ENCODE measurements around the gene ACTL9.
A peak's percentile ranks its signal among the peaks of the same experiment; 100 is the strongest.

Gene ACTL9

GRCh38 chr19:8659905-8660304, 38.7 kb downstream of the ACTL9 start:
- Histone ChIP-seq H3K4me1 (ENCODE audit: control insufficient read depth, insufficient read depth, low read length) (peaks cover 2% of the 10 kb centered on the region), H3K9ac (ENCODE audit: low read length) (no peak overlapping the region), H3K4me3 (ENCODE audit: low read length) (no peak overlapping the region), H3K9me3 (ENCODE audit: control insufficient read depth, low read length) (no peaks in the 10 kb centered on the region), H3K27me3 (ENCODE audit: control insufficient read depth, insufficient read depth, low read length) (peaks cover 3% of the 10 kb centered on the region), H3K36me3 (ENCODE audit: control insufficient read depth, insufficient read depth, low read length) (no peaks in the 10 kb centered on the region)

- Histone ChIP-seq H3K9ac (ENCODE audit: low read length) (no peak overlapping the region), H3K27me3 (ENCODE audit: control insufficient read depth, insufficient read depth, low read length) (peaks cover 3% of the 10 kb centered on the region), H3K9me3 (ENCODE audit: control insufficient read depth, low read length) (no peaks in the 10 kb centered on the region)
Observed at GRCh38 chr19:8657869-8658268, 40.7 kb downstream of the ACTL9 start.

GRCh38 chr19:8655340-8655709, 43.3 kb downstream of the ACTL9 start:
- Histone ChIP-seq H3K9me3 (ENCODE audit: control insufficient read depth, low read length) (no peaks in the 10 kb centered on the region), H3K27me3 (ENCODE audit: control insufficient read depth, insufficient read depth, low read length) (peaks cover 3% of the 10 kb centered on the region), H3K4me1 (ENCODE audit: control insufficient read depth, insufficient read depth, low read length) (peaks cover 5% of the 10 kb centered on the region), H3K4me3 (ENCODE audit: low read length) (no peak overlapping the region), H3K36me3 (ENCODE audit: control insufficient read depth, insufficient read depth, low read length) (no peaks in the 10 kb centered on the region), H3K9ac (ENCODE audit: low read length) (no peak overlapping the region)

More at GRCh38 chr19:8657869-8658268, 40.7 kb downstream of the ACTL9 start:
- peaks cover 5% of the 10 kb centered on the region for H3K4me1 ChIP-seq (ENCODE audit: control insufficient read depth, insufficient read depth, low read length)
- no peaks in the 10 kb centered on the region for H3K36me3 ChIP-seq (ENCODE audit: control insufficient read depth, insufficient read depth, low read length)
- H3K4me3 ChIP-seq (ENCODE audit: low read length): no peak overlapping the region

- Histone ChIP-seq H3K36me3 (ENCODE audit: control insufficient read depth, insufficient read depth, low read length) (no peaks in the 10 kb centered on the region), H3K27me3 (ENCODE audit: control insufficient read depth, insufficient read depth, low read length) (peaks cover 3% of the 10 kb centered on the region), H3K4me1 (ENCODE audit: control insufficient read depth, insufficient read depth, low read length) (peaks cover 5% of the 10 kb centered on the region), H3K9ac (ENCODE audit: low read length) (peak overlapping the region; percentile 50), H3K9me3 (ENCODE audit: control insufficient read depth, low read length) (no peaks in the 10 kb centered on the region), H3K4me3 (ENCODE audit: low read length) (peak overlapping the region; percentile 25)
Observed at GRCh38 chr19:8654591-8655339, 43.8 kb downstream of the ACTL9 start.

GRCh38 chr19:8648240-8648639, 50.4 kb downstream of the ACTL9 start:
- no peak overlapping the region for H3K4me3 ChIP-seq (ENCODE audit: low read length)
- no peaks in the 10 kb centered on the region for H3K4me1 ChIP-seq (ENCODE audit: control insufficient read depth, insufficient read depth, low read length)
- H3K27me3 ChIP-seq (ENCODE audit: control insufficient read depth, insufficient read depth, low read length): no peaks in the 10 kb centered on the region
- H3K9me3 ChIP-seq (ENCODE audit: control insufficient read depth, low read length): no peaks in the 10 kb centered on the region
- no peaks in the 10 kb centered on the region for H3K36me3 ChIP-seq (ENCODE audit: control insufficient read depth, insufficient read depth, low read length)
- H3K9ac ChIP-seq (ENCODE audit: low read length): no peak overlapping the region
